GM23248 (cell line): Measurements from ENCODE around the gene GTF2IRD2. TPM values are rescaled to one million over a fixed set of nuclear protein-coding genes. Genes with fewer than 3 reads are reported as not detected.
"Not testable (repeated sequence)": the region's sequence is repeated elsewhere in the genome, so short reads cannot be mapped to it uniquely, and the experiment has no call there.

ENCODE experiments used
- DNase-seq: peaks from one replicate; pipeline ENCODE4 v3.0.0-alpha.2; 2015
- H2AFZ ChIP-seq: fragments of 200-600 bp; sonication (generic); 2 replicates; pipeline ENCODE4 v1.6.1; 2016; ENCODE audit warnings: antibody characterized with exemption
- H3F3A ChIP-seq: fragments of 200-600 bp; sonication (generic); 2 replicates; pipeline ENCODE4 v1.6.1; 2016; ENCODE audit warnings: mild to moderate bottlenecking, antibody characterized with exemption, mixed run types; ENCODE audit not compliant: insufficient read depth
- H3K27ac ChIP-seq: fragments of 200-600 bp; sonication (generic); 2 replicates; pipeline ENCODE4 v1.5.1; 2016; ENCODE audit warnings: mild to moderate bottlenecking
- H3K27me3 ChIP-seq: fragments of 200-600 bp; sonication (generic); replicated peaks from 2 replicates; pipeline ENCODE4 v1.6.1; 2016; ENCODE audit warnings: mild to moderate bottlenecking; ENCODE audit not compliant: insufficient read depth
- H3K36me3 ChIP-seq: fragments of 200-600 bp; sonication (generic); 2 replicates; pipeline ENCODE4 v1.6.1; 2016; ENCODE audit warnings: low read depth, mild to moderate bottlenecking
- H3K4me1 ChIP-seq: fragments of 200-600 bp; sonication (generic); 2 replicates; pipeline ENCODE4 v1.6.1; 2016; ENCODE audit warnings: mild to moderate bottlenecking; ENCODE audit not compliant: insufficient read depth
- H3K4me2 ChIP-seq: fragments of 200-600 bp; sonication (generic); one replicate; pipeline ENCODE4 v1.6.1; 2016; ENCODE audit warnings: mild to moderate bottlenecking; ENCODE audit not compliant: unreplicated experiment
- H3K4me3 ChIP-seq: fragments of 200-600 bp; sonication (generic); 2 replicates; pipeline ENCODE4 v1.5.1; 2016; ENCODE audit warnings: mild to moderate bottlenecking
- H3K79me2 ChIP-seq: fragments of 200-600 bp; sonication (generic); 2 replicates; pipeline ENCODE4 v1.6.1; 2016; ENCODE audit warnings: mild to moderate bottlenecking; ENCODE audit not compliant: insufficient read depth
- H3K9ac ChIP-seq: fragments of 200-600 bp; sonication (generic); 2 replicates; pipeline ENCODE4 v1.6.1; 2016; ENCODE audit warnings: mild to moderate bottlenecking
- H3K9me2 ChIP-seq: fragments of 200-600 bp; sonication (generic); 2 replicates; pipeline ENCODE4 v1.6.1; 2016; ENCODE audit warnings: mixed run types, mild to moderate bottlenecking, moderate library complexity; ENCODE audit not compliant: insufficient read depth
- H3K9me3 ChIP-seq: fragments of 200-600 bp; sonication (generic); one replicate; pipeline ENCODE4 v1.6.1; 2017; ENCODE audit warnings: low read depth
- H4K20me1 ChIP-seq: fragments of 200-600 bp; sonication (generic); 2 replicates; pipeline ENCODE4 v1.6.0; 2016; ENCODE audit not compliant: insufficient read depth
- WGBS, 2 experiments: methylation state at CpG; one replicate each; pipeline ENCODE4 v1.1.6; 2015 to 2017; ENCODE audit warnings: low lambda C conversion rate in 2 of 2, low coverage in 1 of 2; ENCODE audit errors: missing lambda C conversion rate in 2 of 2; 5-methylcytosine and 5-hydroxymethylcytosine counted together
- in situ Hi-C: fragments of 300-500 bp; cut with MboI; formaldehyde crosslinking; loops from 2 replicates; pipeline ENCODE4 v1.15.0; 2020
- polyA plus RNA-seq: library from polyadenylated mRNA; unstranded; fragments of >200 nt; fragmentation: Nextera tagmentation; extraction: Ambion mirVana; gene quantifications from 2 replicates; pipeline ENCODE4 v1.2.1, GENCODE V29; 2016
- total RNA-seq: library from RNA; depleted of rRNA; stranded (reverse); fragments of >200 nt; shearing (Covaris generic); gene quantifications from 2 replicates; pipeline ENCODE4 v1.2.3, GENCODE V29; 2014

The GTF2IRD2 gene
- total and polyA plus RNA-seq, 2 experiments from 2014 or later = 6.7 to 12.6 TPM

DNA sequence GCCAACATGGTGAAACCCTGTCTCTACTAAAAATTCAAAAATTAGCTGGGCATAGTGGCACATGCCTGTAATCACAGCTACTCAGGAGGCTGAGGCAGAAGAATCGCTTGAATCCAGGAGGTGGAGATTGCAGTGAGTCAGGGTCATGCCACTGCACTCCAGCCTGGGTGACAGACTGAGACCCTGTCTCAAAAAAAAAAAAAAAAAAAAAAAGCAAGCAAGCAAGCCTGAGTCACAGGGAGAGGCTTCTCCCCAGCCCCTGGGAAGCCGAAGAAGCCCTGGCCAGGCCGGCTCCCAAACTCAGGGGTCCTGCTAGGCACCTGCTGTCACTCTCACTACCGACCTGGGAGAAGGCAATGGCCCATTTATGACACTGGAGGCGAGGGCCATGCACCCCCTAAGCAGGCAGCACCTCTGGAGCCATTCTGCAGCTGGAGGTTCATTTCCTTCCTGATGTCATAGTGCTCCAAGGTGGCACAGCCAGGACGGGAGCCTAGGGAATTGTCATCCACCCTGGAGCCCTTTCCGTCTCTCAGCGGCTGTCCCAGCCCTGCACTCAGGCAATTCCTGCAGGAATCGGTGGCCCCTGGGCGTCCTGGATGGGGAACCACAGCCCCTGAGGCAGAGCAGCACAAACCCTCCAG lies 22.8 kb upstream of the GTF2IRD2 start:
- H3K4me2 ChIP-seq, H4K20me1 ChIP-seq, H3K79me2 ChIP-seq, H3K9ac ChIP-seq, H3K4me3 ChIP-seq, H3K9me3 ChIP-seq, DNase-seq, H3F3A ChIP-seq, H3K27ac ChIP-seq, H3K9me2 ChIP-seq, in situ Hi-C loops, H2AFZ ChIP-seq, H3K36me3 ChIP-seq, H3K27me3 ChIP-seq, H3K4me1 ChIP-seq: not testable (repeated sequence)
- 67 to 92% methylated on average over 2 to 9 of the region's 10 CpGs for WGBS, 2 experiments

GRCh38 chr7:74872542-74872941 lies 21.1 kb upstream of the GTF2IRD2 start:
- H3K9ac ChIP-seq, H3K4me1 ChIP-seq, H2AFZ ChIP-seq, H3K79me2 ChIP-seq, H3K9me3 ChIP-seq, H3K9me2 ChIP-seq, H3K27me3 ChIP-seq, H3K36me3 ChIP-seq, in situ Hi-C loops, H3K4me2 ChIP-seq, H3F3A ChIP-seq, H4K20me1 ChIP-seq, DNase-seq, H3K27ac ChIP-seq, H3K4me3 ChIP-seq: not testable (repeated sequence)
- 83 to 89% methylated on average over 9 of the region's 9 CpGs for WGBS, 2 experiments

GRCh38 chr7:74865777-74866176 lies 14.4 kb upstream of the GTF2IRD2 start:
- H3K4me3 ChIP-seq, H3K79me2 ChIP-seq, H3K9me2 ChIP-seq, H3K9me3 ChIP-seq, H3K27me3 ChIP-seq, H3K27ac ChIP-seq, H3K4me2 ChIP-seq, H2AFZ ChIP-seq, in situ Hi-C loops, H3K4me1 ChIP-seq, DNase-seq, H4K20me1 ChIP-seq, H3K36me3 ChIP-seq, H3K9ac ChIP-seq, H3F3A ChIP-seq: not testable (repeated sequence)
- WGBS, 2 experiments = 56 to 60% methylated on average over 8 of the region's 8 CpGs

DNA sequence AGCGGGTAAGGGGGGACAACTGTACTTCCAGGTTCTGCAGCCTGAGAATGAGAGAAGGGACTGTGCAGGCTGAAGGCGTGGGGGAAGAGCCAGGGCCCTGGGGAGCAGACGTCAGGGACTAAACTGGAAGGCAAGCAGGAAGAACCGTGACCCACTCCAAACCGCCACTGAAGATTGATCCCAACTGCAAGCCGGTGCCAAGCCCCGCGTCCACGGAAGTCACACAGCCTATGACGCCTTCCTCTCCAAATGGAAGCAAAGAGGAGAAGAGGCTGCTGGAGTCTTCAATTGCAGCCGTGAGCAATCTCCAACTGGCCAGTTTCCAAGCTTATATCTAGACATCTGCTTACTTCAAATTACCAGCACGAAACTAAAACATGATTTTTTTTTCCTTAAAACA lies 1.6 kb downstream of the GTF2IRD2 start:
- H3K4me2 ChIP-seq, H3K9ac ChIP-seq, H3K4me3 ChIP-seq, in situ Hi-C loops, H2AFZ ChIP-seq, H3K27ac ChIP-seq, H3K79me2 ChIP-seq, H3K36me3 ChIP-seq, DNase-seq, H4K20me1 ChIP-seq, H3K4me1 ChIP-seq, H3K9me3 ChIP-seq, H3F3A ChIP-seq, H3K27me3 ChIP-seq, H3K9me2 ChIP-seq: not testable (repeated sequence)
- WGBS, 2 experiments = no CpG with 5 or more reads among the region's 12 CpGs

DNA sequence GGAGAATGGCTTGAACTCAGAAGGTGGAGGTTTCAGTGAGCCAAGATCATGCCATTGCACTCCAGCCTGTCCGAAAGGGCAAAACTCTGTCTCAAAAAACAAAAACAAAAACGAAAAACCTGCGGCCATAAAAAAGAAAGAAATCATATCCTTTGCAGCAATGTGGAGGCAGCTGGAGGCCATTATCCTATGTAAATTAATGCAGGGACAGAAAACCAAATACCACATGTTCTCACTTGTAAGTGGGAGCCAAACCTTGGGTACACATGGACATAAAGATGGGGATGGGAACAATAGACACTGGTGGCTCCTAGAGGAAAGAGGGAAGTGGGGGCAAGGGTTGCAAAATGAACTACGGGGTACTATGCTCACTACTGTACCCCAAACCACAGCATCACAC lies 21.0 kb downstream of the GTF2IRD2 start:
- H3K4me1 ChIP-seq, H3K4me2 ChIP-seq, DNase-seq, H3K79me2 ChIP-seq, H2AFZ ChIP-seq, H3K27me3 ChIP-seq, H3K4me3 ChIP-seq, H4K20me1 ChIP-seq, H3K9me2 ChIP-seq, in situ Hi-C loops, H3K9ac ChIP-seq, H3F3A ChIP-seq, H3K9me3 ChIP-seq, H3K36me3 ChIP-seq, H3K27ac ChIP-seq: not testable (repeated sequence)
- WGBS, 2 experiments = 26 to 40% methylated on average over 1 to 3 of the region's 4 CpGs

- H3K27ac ChIP-seq, H3K4me3 ChIP-seq, H4K20me1 ChIP-seq, H3F3A ChIP-seq, H3K79me2 ChIP-seq, H3K9me2 ChIP-seq, in situ Hi-C loops, H3K9me3 ChIP-seq, H2AFZ ChIP-seq, DNase-seq, H3K36me3 ChIP-seq, H3K27me3 ChIP-seq, H3K9ac ChIP-seq, H3K4me1 ChIP-seq, H3K4me2 ChIP-seq: not testable (repeated sequence)
- WGBS, 2 experiments = 12 to 30% methylated on average over 1 to 4 of the region's 4 CpGs
Measured at GRCh38 chr7:74829959-74830358, 21.4 kb downstream of the GTF2IRD2 start.

- H3K9ac ChIP-seq, H4K20me1 ChIP-seq, H3K27me3 ChIP-seq, H3K9me3 ChIP-seq, H2AFZ ChIP-seq, H3K4me2 ChIP-seq, H3K27ac ChIP-seq, DNase-seq, H3F3A ChIP-seq, H3K36me3 ChIP-seq, H3K79me2 ChIP-seq, H3K9me2 ChIP-seq, H3K4me3 ChIP-seq, H3K4me1 ChIP-seq, in situ Hi-C loops: not testable (repeated sequence)
- WGBS, 2 experiments = no CpG with 5 or more reads among the region's 5 CpGs
Measured at GRCh38 chr7:74821259-74821658, 30.1 kb downstream of the GTF2IRD2 start.
